Mucosa of descending colon (tissue), 3 donors: Measurements from ENCODE around the gene TIMP3. TPM values are rescaled to one million over a fixed set of nuclear protein-coding genes. Genes with fewer than 3 reads are reported as not detected.

Source experiments
- ATAC-seq: fragments of 200-7000 bp; cut with Tn5 transposase; one replicate; pipeline ENCODE4 v1.9.1; 2020; ENCODE audit warnings: mild to moderate bottlenecking, moderate library complexity
- DNase-seq, 3 donors: peaks; one replicate each; pipeline ENCODE4 v3.0.0-alpha.2; 2020
- H3K36me3 ChIP-seq: fragments of 200-600 bp; one replicate; pipeline ENCODE4 v1.8.0; 2021; ENCODE audit warnings: low read depth, mild to moderate bottlenecking
- H3K4me1 ChIP-seq: fragments of 200-600 bp; one replicate; pipeline ENCODE4 v1.8.0; 2021; ENCODE audit warnings: low read depth, mild to moderate bottlenecking
- H3K4me3 ChIP-seq: fragments of 200-600 bp; one replicate; pipeline ENCODE4 v1.8.0; 2021; ENCODE audit warnings: mild to moderate bottlenecking
- H3K9me3 ChIP-seq: fragments of 200-600 bp; one replicate; pipeline ENCODE4 v1.8.0; 2021; ENCODE audit warnings: mild to moderate bottlenecking
- intact Hi-C, 2 donors: fragments of 100-400 bp; cut with DNase I in 1 of 2; cut with micrococcal nuclease in 1 of 2; formaldehyde crosslinking; loops; one replicate each; pipeline versions ENCODE4 v1.11.0 to v1.11.1; 2022; cut with DNase I, micrococcal nuclease
- total RNA-seq, 3 donors: library from RNA; stranded (reverse); fragmentation: NEBNext Ultra II Directional in 2 of 3; extraction: Animal tissue kit (Norgen Biotek cat#: 25700) in 2 of 3; gene quantifications; one replicate each; pipeline versions ENCODE4 v1.2.1 to v1.2.4, GENCODE V29; 2021 to 2023
- TF ChIP-seq, protein P1 (sequence below): fragments of 200-600 bp; IDR thresholded peaks from one replicate; pipeline ENCODE4 v1.8.0; 2022; ENCODE audit warnings: antibody characterized with exemption, mild to moderate bottlenecking
- donor health status: DM: no; HTN: no; CAD: no; lungs with moderate emphysema.
- donor health status: DM: no; HTN: no; CAD: no.
- donor health status: DM: no; HTN: yes; CAD: no.

The TIMP3 gene
- total RNA-seq, 3 donors from 2014 or later, result 14.4 to 193 (median 49.1) TPM

DNA sequence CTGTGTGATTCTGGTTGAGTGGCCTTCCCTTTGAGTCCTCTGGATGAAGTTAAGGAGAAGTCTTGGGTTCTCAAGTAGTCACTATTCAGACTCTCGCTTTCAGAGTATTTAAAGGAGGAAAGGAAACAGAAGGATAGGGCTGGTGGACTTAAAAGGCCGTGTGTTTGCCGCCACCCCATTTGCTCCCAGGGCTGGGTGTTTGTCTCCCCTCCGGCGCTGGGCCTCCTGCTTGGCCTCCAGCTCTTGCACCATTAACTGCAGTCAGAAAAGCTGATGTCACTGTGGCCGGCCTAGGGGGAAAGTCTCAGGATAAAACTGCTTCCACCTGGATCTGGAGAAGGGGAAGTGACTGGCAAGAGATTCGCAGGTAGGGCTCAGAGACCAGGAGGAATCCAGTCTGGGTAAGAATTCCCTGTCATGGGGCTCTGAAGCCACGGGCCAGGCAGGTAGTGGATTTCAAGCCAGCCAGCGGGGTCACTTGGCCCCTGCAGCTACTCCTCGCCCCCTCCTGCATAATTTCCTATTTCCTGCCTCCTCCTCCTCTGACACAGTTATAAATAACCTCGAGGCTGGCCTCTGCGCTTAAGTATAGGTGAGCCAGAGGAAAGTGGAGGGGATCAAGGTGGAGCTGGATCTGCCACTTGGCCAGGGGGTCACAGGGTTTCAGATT lies 17.1 kb downstream of the TIMP3 start:
- TF ChIP-seq, protein P1, sequence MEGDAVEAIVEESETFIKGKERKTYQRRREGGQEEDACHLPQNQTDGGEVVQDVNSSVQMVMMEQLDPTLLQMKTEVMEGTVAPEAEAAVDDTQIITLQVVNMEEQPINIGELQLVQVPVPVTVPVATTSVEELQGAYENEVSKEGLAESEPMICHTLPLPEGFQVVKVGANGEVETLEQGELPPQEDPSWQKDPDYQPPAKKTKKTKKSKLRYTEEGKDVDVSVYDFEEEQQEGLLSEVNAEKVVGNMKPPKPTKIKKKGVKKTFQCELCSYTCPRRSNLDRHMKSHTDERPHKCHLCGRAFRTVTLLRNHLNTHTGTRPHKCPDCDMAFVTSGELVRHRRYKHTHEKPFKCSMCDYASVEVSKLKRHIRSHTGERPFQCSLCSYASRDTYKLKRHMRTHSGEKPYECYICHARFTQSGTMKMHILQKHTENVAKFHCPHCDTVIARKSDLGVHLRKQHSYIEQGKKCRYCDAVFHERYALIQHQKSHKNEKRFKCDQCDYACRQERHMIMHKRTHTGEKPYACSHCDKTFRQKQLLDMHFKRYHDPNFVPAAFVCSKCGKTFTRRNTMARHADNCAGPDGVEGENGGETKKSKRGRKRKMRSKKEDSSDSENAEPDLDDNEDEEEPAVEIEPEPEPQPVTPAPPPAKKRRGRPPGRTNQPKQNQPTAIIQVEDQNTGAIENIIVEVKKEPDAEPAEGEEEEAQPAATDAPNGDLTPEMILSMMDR, result no peak
- Histone ChIP-seq H3K4me1 (peaks cover 3% of the 10 kb centered on the region), H3K4me3 (no peak overlapping the region), H3K36me3 (no peaks in the 10 kb centered on the region), H3K9me3 (no peaks in the 10 kb centered on the region)
- DNase-seq, result no peak
- intact Hi-C loops, result no loop called here
- ATAC-seq, result no peak

DNA sequence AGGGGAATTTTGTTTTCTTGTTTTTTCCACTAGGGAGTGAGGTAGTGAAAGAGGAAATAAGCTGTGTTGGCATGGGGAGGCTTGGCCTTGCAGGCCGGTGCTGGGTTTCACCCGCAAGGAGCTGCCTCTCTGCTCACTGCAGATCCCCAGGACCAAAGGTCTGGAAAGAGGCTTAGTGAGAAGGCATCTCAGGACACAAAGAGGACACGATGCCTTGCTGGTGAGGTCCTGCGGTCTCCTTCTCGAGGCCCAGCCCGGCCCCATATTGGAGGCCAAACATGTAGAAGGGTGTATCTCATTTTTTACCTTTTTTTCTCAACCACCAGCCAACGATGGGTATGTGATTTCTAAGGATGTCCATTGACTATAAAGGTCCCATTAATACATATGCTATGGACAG lies 17.6 kb downstream of the TIMP3 start:
- peaks cover 3% of the 10 kb centered on the region for H3K4me1 ChIP-seq
- no peaks in the 10 kb centered on the region for H3K36me3 ChIP-seq
- no peaks in the 10 kb centered on the region for H3K9me3 ChIP-seq
- DNase-seq, result no peak
- no peak for ATAC-seq
- H3K4me3 ChIP-seq, result no peak overlapping the region
- intact Hi-C loops, result no loop called here
- TF ChIP-seq, protein P1, result no peak

DNA sequence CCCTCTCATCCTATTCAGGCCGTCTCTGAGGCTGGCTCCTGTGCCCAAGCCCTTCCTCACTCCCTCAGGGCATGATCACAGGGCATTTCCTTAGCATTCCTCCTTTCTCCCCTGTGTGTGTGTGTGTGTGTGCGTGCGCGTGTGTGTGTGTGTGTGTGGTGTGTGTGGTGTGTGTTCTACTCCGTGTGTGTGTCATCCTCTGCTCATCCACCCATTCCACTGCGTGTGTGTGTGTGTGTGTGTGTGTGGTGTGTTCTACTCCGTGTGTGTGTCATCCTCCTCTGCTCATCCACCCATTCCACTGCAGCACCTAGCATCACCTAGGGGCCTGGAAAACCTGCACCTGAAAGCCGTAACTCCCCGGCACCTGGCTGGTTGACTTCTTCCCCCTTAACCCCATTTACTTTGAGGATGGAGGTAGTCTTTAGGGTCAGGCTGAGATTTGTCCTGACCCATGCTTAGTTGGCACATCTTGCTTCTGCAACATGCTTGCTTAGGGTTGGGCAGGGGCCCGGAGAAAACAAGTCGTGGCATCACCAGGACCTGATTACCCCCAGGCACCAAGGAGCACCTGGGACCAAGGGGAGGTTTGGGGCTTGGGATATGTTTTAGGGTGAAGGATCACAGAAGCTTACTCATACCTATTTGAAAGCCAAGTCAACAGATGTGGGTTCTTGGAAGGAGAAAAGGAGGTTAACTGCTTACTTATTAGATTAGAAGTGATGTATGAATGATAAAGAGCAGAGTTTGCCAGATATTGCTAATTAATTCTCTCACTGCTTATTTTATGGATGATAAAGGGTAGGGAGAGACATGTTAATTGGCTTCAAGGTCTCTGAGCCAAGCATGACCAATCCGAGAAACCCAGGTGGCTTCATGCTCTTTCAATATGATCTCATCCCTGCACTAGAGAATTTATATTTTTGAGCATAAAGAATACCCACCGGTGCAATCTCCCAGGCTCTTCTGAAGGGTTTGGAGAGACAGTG lies 18.9 kb downstream of the TIMP3 start:
- ATAC-seq, result no peak

DNA sequence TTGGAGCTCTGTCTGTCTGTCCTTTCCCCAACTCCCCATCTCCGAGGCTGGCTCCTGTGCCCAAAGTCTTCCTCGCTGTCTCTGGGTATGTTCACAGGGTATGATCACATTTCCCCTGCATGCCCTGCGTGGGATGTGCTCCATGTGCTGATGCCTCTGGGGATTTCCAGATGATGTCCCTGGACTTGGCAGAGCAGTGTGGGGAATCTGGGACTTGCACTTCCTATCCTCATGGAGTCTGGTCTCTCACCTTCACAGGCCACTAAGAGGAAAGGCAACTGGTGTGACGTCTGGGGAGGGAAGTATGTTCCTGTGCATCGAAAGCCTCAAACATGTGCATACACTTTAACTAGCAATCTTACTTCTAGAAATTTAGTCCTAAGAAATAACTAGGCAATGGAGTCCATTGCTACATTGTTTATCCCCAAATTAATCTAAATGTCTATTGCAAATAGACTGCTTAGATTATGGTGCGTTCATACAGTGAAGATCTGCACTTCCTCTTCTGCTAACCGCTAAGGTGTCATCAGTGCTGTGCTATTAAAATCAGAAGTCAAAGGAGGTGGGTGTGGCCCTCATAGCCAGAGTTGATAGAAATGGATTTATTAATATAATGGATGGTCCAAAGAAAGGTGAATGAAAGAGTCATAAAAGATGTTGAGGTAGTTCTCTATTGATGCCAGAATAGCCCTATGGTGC lies 20.8 kb downstream of the TIMP3 start:
- no peaks in the 10 kb centered on the region for H3K4me1 ChIP-seq
- H3K36me3 ChIP-seq, result no peaks in the 10 kb centered on the region
- TF ChIP-seq, protein P1, result no peak
- H3K9me3 ChIP-seq, result no peaks in the 10 kb centered on the region
- DNase-seq, result no peak
- ATAC-seq, result no peak
- H3K4me3 ChIP-seq, result no peak overlapping the region
- intact Hi-C loops, result no loop called here

More for the DNA sequence above, 18.9 kb downstream of the TIMP3 start:
- Histone ChIP-seq H3K4me1 (no peaks in the 10 kb centered on the region), H3K9me3 (no peaks in the 10 kb centered on the region), H3K36me3 (no peaks in the 10 kb centered on the region), H3K4me3 (no peak overlapping the region)
- no peak for DNase-seq
- TF ChIP-seq, protein P1, result no peak
- intact Hi-C loops, result no loop called here

DNA sequence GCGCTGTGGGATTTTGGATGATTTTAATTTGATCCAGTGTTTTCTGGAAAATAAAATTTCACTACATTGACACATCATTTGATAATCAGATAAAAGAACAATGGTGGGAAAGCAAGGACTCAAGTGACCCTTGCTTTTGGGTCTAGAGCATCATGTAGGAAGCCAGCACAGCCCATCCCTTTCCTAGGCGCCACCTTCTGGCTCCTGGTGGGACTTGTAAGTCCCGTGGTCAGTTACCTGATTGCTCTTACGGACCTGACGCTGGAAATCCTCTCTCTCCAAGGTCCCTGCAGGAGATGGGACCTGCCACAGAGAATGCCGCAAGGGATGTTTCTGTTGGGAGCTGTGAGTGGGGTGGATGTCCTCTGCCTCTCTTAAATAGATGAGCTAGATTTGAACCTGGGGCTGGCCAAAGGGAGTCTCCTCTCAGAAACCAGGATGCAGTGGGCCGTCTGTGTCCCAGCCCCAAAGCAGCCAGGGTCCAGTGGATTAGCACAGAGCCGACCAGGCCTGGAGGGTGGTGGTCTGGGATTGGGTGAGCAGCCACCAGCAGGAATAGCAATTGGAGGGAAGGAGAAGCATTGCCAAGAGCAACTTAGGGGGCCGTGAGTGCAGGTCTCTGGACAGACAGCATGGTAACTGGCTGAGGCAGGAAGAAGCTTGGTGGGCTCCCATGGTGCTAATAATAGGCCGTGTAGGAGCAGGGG lies 21.7 kb downstream of the TIMP3 start:
- DNase-seq (peak in 2 of 3 donors; percentile 66 to 70), ATAC-seq (peak; percentile 70)
- no peaks in the 10 kb centered on the region for H3K4me1 ChIP-seq

More for the DNA sequence above, 21.7 kb downstream of the TIMP3 start:
- Histone ChIP-seq H3K36me3 (no peaks in the 10 kb centered on the region), H3K9me3 (no peaks in the 10 kb centered on the region), H3K4me3 (no peak overlapping the region)
- TF ChIP-seq, protein P1, result peak; percentile 16
- intact Hi-C loops, result no loop called here
